GM23248 (cell line): ENCODE data around the gene TOP3A. TPM values are rescaled to one million over a fixed set of nuclear protein-coding genes. Genes with fewer than 3 reads are reported as not detected.
A peak's percentile ranks its signal among the peaks of the same experiment; 100 is the strongest.

ENCODE experiments used
- DNase-seq: peaks from one replicate; pipeline ENCODE4 v3.0.0-alpha.2; 2015
- H2AFZ ChIP-seq: fragments of 200-600 bp; sonication (generic); 2 replicates; pipeline ENCODE4 v1.6.1; 2016; ENCODE audit warnings: antibody characterized with exemption
- H3F3A ChIP-seq: fragments of 200-600 bp; sonication (generic); 2 replicates; pipeline ENCODE4 v1.6.1; 2016; ENCODE audit warnings: mild to moderate bottlenecking, antibody characterized with exemption, mixed run types; ENCODE audit not compliant: insufficient read depth
- H3K27ac ChIP-seq: fragments of 200-600 bp; sonication (generic); 2 replicates; pipeline ENCODE4 v1.5.1; 2016; ENCODE audit warnings: mild to moderate bottlenecking
- H3K27me3 ChIP-seq: fragments of 200-600 bp; sonication (generic); replicated peaks from 2 replicates; pipeline ENCODE4 v1.6.1; 2016; ENCODE audit warnings: mild to moderate bottlenecking; ENCODE audit not compliant: insufficient read depth
- H3K36me3 ChIP-seq: fragments of 200-600 bp; sonication (generic); 2 replicates; pipeline ENCODE4 v1.6.1; 2016; ENCODE audit warnings: low read depth, mild to moderate bottlenecking
- H3K4me1 ChIP-seq: fragments of 200-600 bp; sonication (generic); 2 replicates; pipeline ENCODE4 v1.6.1; 2016; ENCODE audit warnings: mild to moderate bottlenecking; ENCODE audit not compliant: insufficient read depth
- H3K4me2 ChIP-seq: fragments of 200-600 bp; sonication (generic); one replicate; pipeline ENCODE4 v1.6.1; 2016; ENCODE audit warnings: mild to moderate bottlenecking; ENCODE audit not compliant: unreplicated experiment
- H3K4me3 ChIP-seq: fragments of 200-600 bp; sonication (generic); 2 replicates; pipeline ENCODE4 v1.5.1; 2016; ENCODE audit warnings: mild to moderate bottlenecking
- H3K79me2 ChIP-seq: fragments of 200-600 bp; sonication (generic); 2 replicates; pipeline ENCODE4 v1.6.1; 2016; ENCODE audit warnings: mild to moderate bottlenecking; ENCODE audit not compliant: insufficient read depth
- H3K9ac ChIP-seq: fragments of 200-600 bp; sonication (generic); 2 replicates; pipeline ENCODE4 v1.6.1; 2016; ENCODE audit warnings: mild to moderate bottlenecking
- H3K9me2 ChIP-seq: fragments of 200-600 bp; sonication (generic); 2 replicates; pipeline ENCODE4 v1.6.1; 2016; ENCODE audit warnings: mixed run types, mild to moderate bottlenecking, moderate library complexity; ENCODE audit not compliant: insufficient read depth
- H3K9me3 ChIP-seq: fragments of 200-600 bp; sonication (generic); one replicate; pipeline ENCODE4 v1.6.1; 2017; ENCODE audit warnings: low read depth
- H4K20me1 ChIP-seq: fragments of 200-600 bp; sonication (generic); 2 replicates; pipeline ENCODE4 v1.6.0; 2016; ENCODE audit not compliant: insufficient read depth
- EZH2 ChIP-seq: fragments of 200-600 bp; sonication (generic); IDR thresholded peaks from 2 replicates; pipeline ENCODE4 v1.6.1; 2018; ENCODE audit warnings: antibody characterized with exemption, mild to moderate bottlenecking; ENCODE audit not compliant: insufficient read depth, poor library complexity, severe bottlenecking
- EZH2phosphoT487 ChIP-seq: fragments of 200-600 bp; sonication (generic); IDR thresholded peaks from 2 replicates; pipeline ENCODE4 v1.6.1; 2018; ENCODE audit warnings: antibody characterized with exemption, moderate library complexity, mild to moderate bottlenecking, low read depth; ENCODE audit not compliant: insufficient read depth
- WGBS, 2 experiments: methylation state at CpG; one replicate each; pipeline ENCODE4 v1.1.6; 2015 to 2017; ENCODE audit warnings: low lambda C conversion rate in 2 of 2, low coverage in 1 of 2; ENCODE audit errors: missing lambda C conversion rate in 2 of 2; 5-methylcytosine and 5-hydroxymethylcytosine counted together
- in situ Hi-C: fragments of 300-500 bp; cut with MboI; formaldehyde crosslinking; loops from 2 replicates; pipeline ENCODE4 v1.15.0; 2020
- polyA plus RNA-seq: library from polyadenylated mRNA; unstranded; fragments of >200 nt; fragmentation: Nextera tagmentation; extraction: Ambion mirVana; gene quantifications from 2 replicates; pipeline ENCODE4 v1.2.1, GENCODE V29; 2016
- total RNA-seq: library from RNA; depleted of rRNA; stranded (reverse); fragments of >200 nt; shearing (Covaris generic); gene quantifications from 2 replicates; pipeline ENCODE4 v1.2.3, GENCODE V29; 2014

Gene TOP3A
- total and polyA plus RNA-seq, 2 experiments from 2014 or later: 12.2 to 47.1 TPM

DNA sequence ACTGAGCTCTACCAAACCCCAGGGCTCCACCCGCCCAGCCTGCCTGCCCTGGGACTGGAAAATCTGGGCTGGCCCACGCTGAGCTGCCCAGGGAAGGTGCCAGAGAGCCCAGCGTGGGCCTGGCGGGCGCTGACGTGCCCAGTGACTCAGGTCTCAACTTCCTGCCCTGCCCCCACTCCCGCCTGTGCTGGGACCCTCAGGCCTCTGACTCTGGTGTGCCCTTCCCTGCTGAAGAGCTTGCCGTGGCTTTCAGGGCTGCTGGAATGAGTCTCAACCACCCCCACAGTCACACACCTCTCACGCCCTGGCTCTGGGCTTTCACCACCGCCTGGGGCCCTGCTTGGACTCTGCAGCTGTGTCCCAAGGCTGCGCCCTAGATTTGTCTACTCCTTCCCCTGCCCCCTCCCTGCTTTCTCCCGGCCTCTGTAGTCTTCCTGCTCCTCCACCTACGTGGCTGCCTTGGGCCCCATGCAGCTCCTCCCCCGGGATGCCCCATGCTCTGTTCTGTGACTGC, 79.0 kb downstream of the TOP3A start:
- no peaks in the 10 kb centered on the region for H3K9me3 ChIP-seq
- H3F3A ChIP-seq: no peaks in the 10 kb centered on the region
- no peaks in the 10 kb centered on the region for H4K20me1 ChIP-seq
- H3K4me1 ChIP-seq: no peaks in the 10 kb centered on the region
- H3K9ac ChIP-seq: peak overlapping the region; percentile 59
- in situ Hi-C loops: no loop called here
- TF ChIP-seq EZH2phosphoT487 (no peak), EZH2 (no peak)
- no peaks in the 10 kb centered on the region for H3K9me2 ChIP-seq
- no peaks in the 10 kb centered on the region for H3K27me3 ChIP-seq
- H3K79me2 ChIP-seq: 0 out of 2 replicates have a peak, but pooled peaks cover 8% of the 10 kb centered on the region
- no peaks in the 10 kb centered on the region for H3K36me3 ChIP-seq
- peak overlapping the region; percentile 64 for H3K27ac ChIP-seq
- WGBS, 2 experiments: 71 to 74% methylated on average over 13 to 14 of the region's 14 CpGs
- H3K4me3 ChIP-seq: no peak overlapping the region
- no peak overlapping the region for H3K4me2 ChIP-seq
- no peak overlapping the region for H2AFZ ChIP-seq
- DNase-seq: peak; percentile 72

DNA sequence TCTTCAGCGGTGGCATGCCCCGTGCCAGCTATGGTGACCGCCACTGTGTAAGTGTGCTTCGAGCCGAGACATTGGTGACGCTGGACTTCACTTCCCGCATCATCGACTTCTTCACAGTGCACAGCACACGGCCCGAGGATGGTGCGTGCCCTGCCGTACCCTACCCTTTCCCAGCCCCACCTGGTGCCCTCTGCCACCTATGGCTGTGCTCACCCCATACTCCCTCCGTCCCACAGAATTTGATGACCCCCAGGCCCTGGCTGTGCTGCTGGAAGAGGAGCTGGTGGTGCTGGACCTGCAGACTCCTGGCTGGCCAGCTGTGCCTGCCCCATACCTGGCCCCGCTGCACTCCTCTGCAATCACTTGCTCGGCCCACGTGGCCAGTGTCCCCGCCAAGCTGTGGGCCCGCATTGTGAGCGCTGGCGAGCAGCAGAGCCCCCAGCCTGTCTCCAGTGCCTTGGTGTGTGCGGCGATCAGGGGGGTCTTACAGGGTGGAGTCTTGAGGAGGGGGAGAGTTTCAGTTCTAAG, 79.9 kb downstream of the TOP3A start:
- H2AFZ ChIP-seq: no peak overlapping the region
- H3K4me1 ChIP-seq: no peaks in the 10 kb centered on the region
- no peak overlapping the region for H3K9ac ChIP-seq
- no peaks in the 10 kb centered on the region for H3F3A ChIP-seq
- TF ChIP-seq EZH2phosphoT487 (no peak), EZH2 (no peak)
- no peak overlapping the region for H3K4me3 ChIP-seq
- no peaks in the 10 kb centered on the region for H4K20me1 ChIP-seq
- no peaks in the 10 kb centered on the region for H3K9me2 ChIP-seq
- H3K27ac ChIP-seq: peak overlapping the region; percentile 64; the same call in 1 of the 2 replicates
- no peak overlapping the region for H3K4me2 ChIP-seq
- in situ Hi-C loops: no loop called here
- H3K79me2 ChIP-seq: peaks cover 14% of the 10 kb centered on the region
- H3K27me3 ChIP-seq: no peaks in the 10 kb centered on the region
- DNase-seq: no peak
- WGBS, 2 experiments: 95 to 96% methylated on average over 22 of the region's 22 CpGs
- no peaks in the 10 kb centered on the region for H3K9me3 ChIP-seq
- no peaks in the 10 kb centered on the region for H3K36me3 ChIP-seq

DNA sequence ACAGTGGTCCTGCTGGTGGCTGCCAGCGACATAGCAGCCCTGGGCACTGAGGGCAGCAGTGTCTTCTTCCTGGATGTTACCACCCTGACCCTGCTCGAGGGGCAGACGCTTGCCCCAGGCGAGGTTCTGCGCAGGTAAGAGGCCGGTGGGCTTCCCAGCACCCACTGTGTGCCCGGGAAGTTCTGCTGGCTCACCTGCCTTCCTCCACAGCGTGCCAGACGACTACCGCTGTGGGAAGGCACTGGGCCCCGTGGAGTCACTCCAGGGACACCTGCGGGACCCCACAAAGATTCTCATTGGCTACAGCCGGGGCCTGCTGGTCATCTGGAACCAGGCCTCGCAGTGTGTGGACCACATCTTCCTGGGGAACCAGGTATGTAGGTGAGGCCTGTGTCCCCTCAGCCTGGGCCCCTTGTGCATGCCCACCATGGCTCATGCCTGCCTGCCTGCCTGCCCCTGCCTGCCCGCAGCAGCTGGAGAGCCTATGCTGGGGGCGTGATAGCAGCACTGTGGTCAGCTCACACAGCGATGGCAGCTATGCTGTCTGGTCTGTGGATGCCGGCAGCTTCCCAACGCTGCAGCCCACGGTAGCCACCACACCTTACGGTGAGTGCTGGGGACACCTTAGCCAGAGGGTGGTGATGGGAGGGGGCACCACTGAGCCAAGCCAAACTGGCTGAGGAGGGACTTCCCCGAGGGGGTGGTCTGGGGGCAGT, 80.8 kb downstream of the TOP3A start:
- Histone ChIP-seq H2AFZ (no peak overlapping the region), H3K9me3 (no peaks in the 10 kb centered on the region), H3K4me1 (no peaks in the 10 kb centered on the region), H3K79me2 (peaks cover 23% of the 10 kb centered on the region), H3F3A (no peaks in the 10 kb centered on the region), H3K27ac (no peak overlapping the region), H3K4me3 (no peak overlapping the region), H3K9ac (no peak overlapping the region), H3K4me2 (no peak overlapping the region), H3K9me2 (no peaks in the 10 kb centered on the region), H3K27me3 (no peaks in the 10 kb centered on the region), H4K20me1 (no peaks in the 10 kb centered on the region), H3K36me3 (no peaks in the 10 kb centered on the region)
- 96 to 97% methylated on average over 18 to 22 of the region's 22 CpGs for WGBS, 2 experiments
- DNase-seq: no peak
- in situ Hi-C loops: no loop called here
- TF ChIP-seq EZH2phosphoT487: no peak
- TF ChIP-seq EZH2: no peak

DNA sequence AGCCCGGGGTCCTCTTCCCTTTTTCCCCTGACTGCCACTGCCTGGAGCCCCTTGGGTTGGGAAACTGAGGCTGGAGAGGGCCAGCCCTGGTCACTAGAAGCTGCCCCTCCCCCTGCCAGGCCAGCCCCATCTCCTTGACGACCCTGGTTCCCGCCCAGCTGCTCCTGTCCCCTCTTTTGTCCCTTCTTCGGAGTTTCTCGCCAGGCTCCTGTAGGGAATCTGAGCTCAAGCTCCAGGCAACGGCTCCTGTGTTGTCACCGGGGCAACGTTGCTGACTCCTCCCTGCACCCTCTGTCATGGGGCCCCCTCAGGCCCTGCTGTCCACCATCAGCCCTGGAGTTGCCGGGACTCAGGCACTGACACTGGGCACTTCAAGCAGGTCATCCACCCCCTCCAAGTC, 83.6 kb downstream of the TOP3A start:
- no peaks in the 10 kb centered on the region for H3F3A ChIP-seq
- H3K9me3 ChIP-seq: no peaks in the 10 kb centered on the region
- no peak for TF ChIP-seq EZH2
- TF ChIP-seq EZH2phosphoT487: no peak
- no peaks in the 10 kb centered on the region for H3K27me3 ChIP-seq
- peaks cover 51% of the 10 kb centered on the region for H3K79me2 ChIP-seq
- H3K9me2 ChIP-seq: no peaks in the 10 kb centered on the region
- no peak overlapping the region for H3K4me3 ChIP-seq
- H3K9ac ChIP-seq: no peak overlapping the region
- 68 to 71% methylated on average over 9 of the region's 9 CpGs for WGBS, 2 experiments
- in situ Hi-C loops: no loop called here
- no peak for DNase-seq
- H3K4me2 ChIP-seq: no peak overlapping the region
- no peak overlapping the region for H3K27ac ChIP-seq
- H2AFZ ChIP-seq: no peak overlapping the region
- H3K36me3 ChIP-seq: no peaks in the 10 kb centered on the region
- H3K4me1 ChIP-seq: peaks cover 7% of the 10 kb centered on the region; the same call in 1 of the 2 replicates
- no peaks in the 10 kb centered on the region for H4K20me1 ChIP-seq
